Measurements from ENCODE around the gene NOP14.
"Not testable (repeated sequence)": the region's sequence is repeated elsewhere in the genome, so short reads cannot be mapped to it uniquely, and the experiment has no call there.

The NOP14 gene

GRCh38 chr4:2923668-2924173 is 39.5 kb downstream of the NOP14 start:
- Mint-ChIP-seq H3K36me3 (ENCODE audit: low read depth) (peaks cover 75% of the 10 kb centered on the region), H3K4me1 (no peaks in the 10 kb centered on the region), H3K27me3 (ENCODE audit: low read depth) (peaks cover 3% of the 10 kb centered on the region), H3K9me3 (peaks cover 18% of the 10 kb centered on the region), H3K4me3 (no peak overlapping the region), H3K27ac (no peak overlapping the region)
- TF ChIP-seq, protein P1, sequence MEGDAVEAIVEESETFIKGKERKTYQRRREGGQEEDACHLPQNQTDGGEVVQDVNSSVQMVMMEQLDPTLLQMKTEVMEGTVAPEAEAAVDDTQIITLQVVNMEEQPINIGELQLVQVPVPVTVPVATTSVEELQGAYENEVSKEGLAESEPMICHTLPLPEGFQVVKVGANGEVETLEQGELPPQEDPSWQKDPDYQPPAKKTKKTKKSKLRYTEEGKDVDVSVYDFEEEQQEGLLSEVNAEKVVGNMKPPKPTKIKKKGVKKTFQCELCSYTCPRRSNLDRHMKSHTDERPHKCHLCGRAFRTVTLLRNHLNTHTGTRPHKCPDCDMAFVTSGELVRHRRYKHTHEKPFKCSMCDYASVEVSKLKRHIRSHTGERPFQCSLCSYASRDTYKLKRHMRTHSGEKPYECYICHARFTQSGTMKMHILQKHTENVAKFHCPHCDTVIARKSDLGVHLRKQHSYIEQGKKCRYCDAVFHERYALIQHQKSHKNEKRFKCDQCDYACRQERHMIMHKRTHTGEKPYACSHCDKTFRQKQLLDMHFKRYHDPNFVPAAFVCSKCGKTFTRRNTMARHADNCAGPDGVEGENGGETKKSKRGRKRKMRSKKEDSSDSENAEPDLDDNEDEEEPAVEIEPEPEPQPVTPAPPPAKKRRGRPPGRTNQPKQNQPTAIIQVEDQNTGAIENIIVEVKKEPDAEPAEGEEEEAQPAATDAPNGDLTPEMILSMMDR (IDR thresholded peaks at IDR 0.05; ENCODE audit: unreplicated experiment in 3 of 3) = no peak

DNA sequence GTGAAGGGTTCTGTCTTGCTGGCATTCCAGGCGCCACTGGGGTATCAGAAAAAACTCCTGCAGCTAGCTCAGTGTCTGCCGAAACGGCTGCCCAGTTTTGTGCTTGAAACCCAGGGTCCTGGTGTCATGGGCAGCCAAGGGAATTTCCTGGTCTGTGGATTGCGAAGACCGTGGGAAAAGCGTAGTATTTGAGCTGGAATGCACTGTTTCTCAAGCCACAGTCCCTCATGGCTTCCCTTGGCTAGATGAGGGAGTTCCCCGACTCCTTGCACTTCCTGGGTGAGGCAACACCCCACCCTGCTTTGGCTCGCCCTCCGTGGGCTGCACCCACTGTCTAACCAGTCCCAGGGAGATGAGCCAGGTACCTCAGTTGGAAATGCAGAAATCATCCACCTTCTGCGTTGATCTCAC is 40.1 kb downstream of the NOP14 start:
- TF ChIP-seq, protein P1 (IDR thresholded peaks at IDR 0.05; ENCODE audit: unreplicated experiment in 3 of 3) = no peak
- Mint-ChIP-seq H3K36me3 (ENCODE audit: low read depth) (peaks cover 76% of the 10 kb centered on the region), H3K4me3 (no peak overlapping the region), H3K27me3 (ENCODE audit: low read depth) (peaks cover 3% of the 10 kb centered on the region), H3K4me1 (no peaks in the 10 kb centered on the region), H3K27ac (no peak overlapping the region), H3K9me3 (peaks cover 24% of the 10 kb centered on the region)

- not testable (repeated sequence) for H3K27me3 Mint-ChIP-seq (ENCODE audit: low read depth); H3K4me3 Mint-ChIP-seq; H3K4me1 Mint-ChIP-seq; H3K27ac Mint-ChIP-seq
- Mint-ChIP-seq H3K36me3 (ENCODE audit: low read depth) (peaks cover 76% of the 10 kb centered on the region), H3K9me3 (peaks cover 29% of the 10 kb centered on the region)
Observed at GRCh38 chr4:2922453-2923101, 40.6 kb downstream of the NOP14 start.

DNA sequence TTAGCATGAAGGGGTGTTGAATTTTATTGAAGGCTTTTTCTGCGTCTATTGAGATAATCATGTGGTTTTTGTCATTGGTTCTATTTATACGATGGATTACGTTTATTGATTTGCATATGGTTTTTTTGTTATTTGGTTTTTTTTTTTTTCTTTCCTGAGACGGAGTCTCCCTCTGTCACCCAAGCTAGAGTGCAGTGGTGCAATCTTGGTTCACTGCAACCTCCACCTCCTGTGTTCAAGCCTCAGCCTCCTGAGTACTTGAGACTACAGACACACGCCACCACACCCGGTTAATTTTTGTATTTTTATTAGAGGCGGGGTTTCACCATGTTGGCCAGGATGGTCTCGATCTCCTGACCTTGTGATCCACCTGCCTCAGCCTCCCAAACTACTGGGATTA is 44.5 kb downstream of the NOP14 start:
- H3K9me3 Mint-ChIP-seq = peaks cover 37% of the 10 kb centered on the region
- not testable (repeated sequence) for H3K4me1 Mint-ChIP-seq; H3K4me3 Mint-ChIP-seq; H3K27ac Mint-ChIP-seq; H3K27me3 Mint-ChIP-seq (ENCODE audit: low read depth)
- peaks cover 90% of the 10 kb centered on the region for H3K36me3 Mint-ChIP-seq (ENCODE audit: low read depth)

GRCh38 chr4:2918300-2918699 is 44.9 kb downstream of the NOP14 start:
- H3K27me3 Mint-ChIP-seq (ENCODE audit: low read depth); H3K4me1 Mint-ChIP-seq; H3K27ac Mint-ChIP-seq; H3K4me3 Mint-ChIP-seq: not testable (repeated sequence)
- peaks cover 89% of the 10 kb centered on the region for H3K36me3 Mint-ChIP-seq (ENCODE audit: low read depth)
- H3K9me3 Mint-ChIP-seq = peaks cover 37% of the 10 kb centered on the region

DNA sequence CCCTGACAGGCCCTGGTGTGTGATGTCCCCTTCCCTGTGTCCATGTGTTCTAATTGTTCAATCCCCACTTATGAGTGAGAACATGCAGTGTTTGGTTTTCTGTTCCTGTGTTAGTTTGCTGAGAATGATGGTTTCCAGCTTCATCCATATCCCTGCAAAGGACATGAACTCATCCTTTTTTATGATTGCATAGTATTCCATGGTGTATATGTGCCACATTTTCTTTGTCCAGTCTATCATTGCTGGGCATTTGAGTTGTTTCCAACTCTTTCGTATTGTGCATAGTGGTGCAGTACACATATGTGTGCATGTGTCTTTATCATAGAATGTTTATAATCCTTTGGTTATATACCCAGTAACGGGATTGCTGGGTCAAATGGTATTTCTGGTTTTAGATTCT is 46.5 kb downstream of the NOP14 start:
- not testable (repeated sequence) for H3K4me1 Mint-ChIP-seq; H3K4me3 Mint-ChIP-seq; H3K27ac Mint-ChIP-seq; H3K27me3 Mint-ChIP-seq (ENCODE audit: low read depth)
- Mint-ChIP-seq H3K9me3 (peaks cover 37% of the 10 kb centered on the region), H3K36me3 (ENCODE audit: low read depth) (peaks cover 90% of the 10 kb centered on the region)

DNA sequence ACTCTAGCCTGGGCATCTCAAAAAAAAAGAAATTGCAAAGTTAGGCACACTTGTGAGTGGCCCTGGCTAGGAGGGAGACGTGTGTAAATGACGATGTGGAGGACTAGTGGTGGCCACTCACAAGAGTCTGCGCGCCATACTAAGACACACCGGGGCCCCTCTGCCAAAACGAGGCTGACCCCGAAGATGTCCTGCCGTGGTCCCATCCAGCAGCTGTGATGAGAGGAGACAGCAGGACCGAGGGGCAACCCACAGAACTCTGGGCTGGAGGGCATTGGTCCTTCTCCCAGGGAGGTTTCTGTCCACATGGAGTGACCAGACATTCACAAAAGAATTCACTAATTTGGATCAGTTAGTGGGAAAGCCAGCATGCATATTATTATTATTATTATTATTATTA is 47.4 kb downstream of the NOP14 start:
- Mint-ChIP-seq H3K27ac (no peak overlapping the region), H3K4me3 (no peak overlapping the region), H3K27me3 (ENCODE audit: low read depth) (peaks cover 3% of the 10 kb centered on the region), H3K36me3 (ENCODE audit: low read depth) (peaks cover 88% of the 10 kb centered on the region), H3K4me1 (no peaks in the 10 kb centered on the region), H3K9me3 (peaks cover 36% of the 10 kb centered on the region)
- TF ChIP-seq, protein P1 (IDR thresholded peaks at IDR 0.05; ENCODE audit: unreplicated experiment in 3 of 3) = no peak

Measured in nephron (organoid).